ENCODE data around the gene TENT5D. TPM values are rescaled to one million over a fixed set of nuclear protein-coding genes. Genes with fewer than 3 reads are reported as not detected.

TENT5D gene
- polyA plus RNA-seq, 3 donors, result not detected

- Mint-ChIP-seq H3K36me3 (no peaks in the 10 kb centered on the region), H3K27me3 (ENCODE audit: low read depth in 3 of 3) (no peaks in the 10 kb centered on the region), H3K4me3 (no peak overlapping the region), H3K4me1 (no peaks in the 10 kb centered on the region), H3K9me3 (peaks cover 0 to 9% (median 2%) of the 10 kb centered on the region in 7 donors), H3K27ac (no peak overlapping the region)
- Histone ChIP-seq H3K27me3 (ENCODE audit: control insufficient read depth in 2 of 2, insufficient read depth in 2 of 2, low read length in 2 of 2) (no peaks in the 10 kb centered on the region), H3K4me3 (replicated peaks in 1 of 3; ENCODE audit: low read depth in 2 of 3, low read length in 3 of 3) (no peak overlapping the region), H2AFZ (ENCODE audit: insufficient read depth, low read depth, low read length, poor library complexity, severe bottlenecking) (no peak overlapping the region), H3K4me2 (replicated peaks; ENCODE audit: extremely low read depth, low read length, poor library complexity, severe bottlenecking) (no peak overlapping the region), H3K79me2 (ENCODE audit: insufficient read depth, low read length) (no peaks in the 10 kb centered on the region), H3K4me1 (ENCODE audit: control insufficient read depth in 1 of 2, insufficient read depth in 2 of 2, low read length in 2 of 2) (no peaks in the 10 kb centered on the region), H4K20me1 (ENCODE audit: insufficient read depth, low read length) (no peaks in the 10 kb centered on the region), H3K9ac (ENCODE audit: insufficient read depth, low read length, poor library complexity, severe bottlenecking) (no peak overlapping the region), H3K36me3 (replicated peaks in 1 of 2; ENCODE audit: control insufficient read depth in 1 of 2, insufficient read depth in 2 of 2, low read length in 2 of 2) (no peaks in the 10 kb centered on the region), H3K27ac (ENCODE audit: low read depth in 1 of 2, low read length in 2 of 2) (no peak overlapping the region), H3K9me3 (replicated peaks in 1 of 2; ENCODE audit: control insufficient read depth in 1 of 2, insufficient read depth in 1 of 2, low read length in 2 of 2) (peaks cover 0 to 5% of the 10 kb centered on the region in 2 donors)
- TF ChIP-seq, protein P1, sequence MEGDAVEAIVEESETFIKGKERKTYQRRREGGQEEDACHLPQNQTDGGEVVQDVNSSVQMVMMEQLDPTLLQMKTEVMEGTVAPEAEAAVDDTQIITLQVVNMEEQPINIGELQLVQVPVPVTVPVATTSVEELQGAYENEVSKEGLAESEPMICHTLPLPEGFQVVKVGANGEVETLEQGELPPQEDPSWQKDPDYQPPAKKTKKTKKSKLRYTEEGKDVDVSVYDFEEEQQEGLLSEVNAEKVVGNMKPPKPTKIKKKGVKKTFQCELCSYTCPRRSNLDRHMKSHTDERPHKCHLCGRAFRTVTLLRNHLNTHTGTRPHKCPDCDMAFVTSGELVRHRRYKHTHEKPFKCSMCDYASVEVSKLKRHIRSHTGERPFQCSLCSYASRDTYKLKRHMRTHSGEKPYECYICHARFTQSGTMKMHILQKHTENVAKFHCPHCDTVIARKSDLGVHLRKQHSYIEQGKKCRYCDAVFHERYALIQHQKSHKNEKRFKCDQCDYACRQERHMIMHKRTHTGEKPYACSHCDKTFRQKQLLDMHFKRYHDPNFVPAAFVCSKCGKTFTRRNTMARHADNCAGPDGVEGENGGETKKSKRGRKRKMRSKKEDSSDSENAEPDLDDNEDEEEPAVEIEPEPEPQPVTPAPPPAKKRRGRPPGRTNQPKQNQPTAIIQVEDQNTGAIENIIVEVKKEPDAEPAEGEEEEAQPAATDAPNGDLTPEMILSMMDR (IDR thresholded peaks at IDR 0.05), result no peak
- DNase-seq, result no peak
- no CpG with 5 or more reads among the region's 3 CpGs for WGBS (ENCODE audit: insufficient coverage)
- intact Hi-C loops (cut with micrococcal nuclease), result no loop called here
Observed at GRCh38 chrX:80430826-80431504, 10.7 kb downstream of the TENT5D start.

- no peaks in the 10 kb centered on the region for H3K27me3 ChIP-seq (ENCODE audit: control insufficient read depth in 2 of 2, insufficient read depth in 2 of 2, low read length in 2 of 2)
- no peak overlapping the region for H3K9ac ChIP-seq (ENCODE audit: insufficient read depth, low read length, poor library complexity, severe bottlenecking)
- H3K4me1 ChIP-seq (ENCODE audit: control insufficient read depth in 1 of 2, insufficient read depth in 2 of 2, low read length in 2 of 2), result no peaks in the 10 kb centered on the region
- Mint-ChIP-seq H3K27me3 (ENCODE audit: low read depth in 3 of 3) (no peaks in the 10 kb centered on the region), H3K27ac (no peak overlapping the region), H3K9me3 (peaks cover 0 to 9% (median 2%) of the 10 kb centered on the region in 7 donors), H3K4me3 (no peak overlapping the region), H3K36me3 (no peaks in the 10 kb centered on the region), H3K4me1 (no peaks in the 10 kb centered on the region)
- peaks cover 0 to 5% of the 10 kb centered on the region in 2 donors for H3K9me3 ChIP-seq (replicated peaks in 1 of 2; ENCODE audit: control insufficient read depth in 1 of 2, insufficient read depth in 1 of 2, low read length in 2 of 2)
- H2AFZ ChIP-seq (ENCODE audit: insufficient read depth, low read depth, low read length, poor library complexity, severe bottlenecking), result no peak overlapping the region
- H3K4me3 ChIP-seq (replicated peaks in 1 of 3; ENCODE audit: low read depth in 2 of 3, low read length in 3 of 3), result no peak overlapping the region
- TF ChIP-seq, protein P1 (IDR thresholded peaks at IDR 0.05), result no peak
- DNase-seq, result no peak
- no peak overlapping the region for H3K27ac ChIP-seq (ENCODE audit: low read depth in 1 of 2, low read length in 2 of 2)
- no peaks in the 10 kb centered on the region for H3K36me3 ChIP-seq (replicated peaks in 1 of 2; ENCODE audit: control insufficient read depth in 1 of 2, insufficient read depth in 2 of 2, low read length in 2 of 2)
- H3K79me2 ChIP-seq (ENCODE audit: insufficient read depth, low read length), result no peaks in the 10 kb centered on the region
- intact Hi-C loops (cut with micrococcal nuclease), result no loop called here
- H3K4me2 ChIP-seq (replicated peaks; ENCODE audit: extremely low read depth, low read length, poor library complexity, severe bottlenecking), result no peak overlapping the region
- no peaks in the 10 kb centered on the region for H4K20me1 ChIP-seq (ENCODE audit: insufficient read depth, low read length)
Observed at GRCh38 chrX:80431505-80431832, 11.2 kb downstream of the TENT5D start.
